Ascending aorta (tissue), 2 donors: Measurements from ENCODE around the gene ZNF423. TPM values are rescaled to one million over a fixed set of nuclear protein-coding genes. Genes with fewer than 3 reads are reported as not detected.
"Not testable (repeated sequence)": the region's sequence is repeated elsewhere in the genome, so short reads cannot be mapped to it uniquely, and the experiment has no call there.

Source experiments
- DNase-seq, 2 donors: peaks; one replicate each; pipeline ENCODE4 v3.0.0-alpha.2; 2019; ENCODE audit warnings: low spot score in 2 of 2
- H3K27ac ChIP-seq, 2 donors: fragments of 200-600 bp; sonication (generic); one replicate each; pipeline ENCODE4 v1.5.1; 2016 to 2017; ENCODE audit warnings: mild to moderate bottlenecking in 1 of 2
- H3K27me3 ChIP-seq: fragments of 200-600 bp; sonication (generic); one replicate; pipeline ENCODE4 v1.5.1; 2017
- H3K36me3 ChIP-seq, 2 donors: fragments of 200-600 bp; sonication (generic); one replicate each; pipeline ENCODE4 v1.5.1; 2016
- H3K4me1 ChIP-seq, 2 donors: fragments of 200-600 bp; sonication (generic); one replicate each; pipeline ENCODE4 v1.5.1; 2016 to 2017; ENCODE audit warnings: mild to moderate bottlenecking in 1 of 2
- H3K4me3 ChIP-seq, 2 donors: fragments of 200-600 bp; sonication (generic); one replicate each; pipeline ENCODE4 v1.5.1; 2016 to 2017; ENCODE audit warnings: mild to moderate bottlenecking in 1 of 2
- H3K9me3 ChIP-seq, 2 donors: fragments of 200-600 bp; sonication (generic); one replicate each; pipeline ENCODE4 v1.5.1; 2016
- CTCF ChIP-seq, 3 experiments: fragments of 200-600 bp in 2 of 3; fragments of 450-650 bp in 1 of 3; sonication (generic) in 2 of 3; IDR thresholded peaks; one replicate each; pipeline ENCODE4 v1.5.1; 2016 to 2019; ENCODE audit warnings: antibody characterized with exemption in 3 of 3, mild to moderate bottlenecking in 1 of 3, moderate library complexity in 1 of 3
- intact Hi-C: fragments of 100-400 bp; cut with DNase I; formaldehyde crosslinking; loops from one replicate; pipeline ENCODE4 v1.15.1; 2023
- total RNA-seq: library from RNA; depleted of rRNA; stranded (reverse); fragments of >200 nt; gene quantifications from one replicate; pipeline ENCODE4 v1.1.0, GENCODE V29; 2016

Gene ZNF423
- total RNA-seq, 1 donor from 2014 or later: 42.9 TPM

DNA sequence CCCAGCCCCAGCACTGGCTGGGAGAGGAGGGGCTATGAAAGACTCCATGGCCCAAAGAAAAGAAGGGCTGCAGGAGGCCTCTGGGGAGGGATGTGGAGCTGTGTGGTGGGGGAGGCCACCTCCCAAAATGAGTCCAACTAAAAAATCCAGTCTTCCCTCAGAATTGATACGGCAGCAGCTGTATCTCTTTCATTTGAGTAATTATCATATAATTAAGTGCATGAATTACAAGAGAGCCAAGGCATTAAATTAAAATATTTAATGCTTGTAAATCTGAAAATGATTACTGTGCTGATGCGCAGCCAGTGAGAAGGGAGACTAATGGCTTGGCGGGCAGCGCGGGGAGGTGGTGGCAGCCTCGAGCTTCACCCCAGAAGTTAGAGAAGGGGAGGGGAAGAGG lies 289.5 kb downstream of the ZNF423 start:
- H3K9me3 ChIP-seq: no peaks in the 10 kb centered on the region
- H3K27ac ChIP-seq: no peak overlapping the region
- no peak for TF ChIP-seq CTCF (IDR thresholded peaks at IDR 0.05)
- H3K27me3 ChIP-seq: no peaks in the 10 kb centered on the region
- no peaks in the 10 kb centered on the region for H3K4me1 ChIP-seq
- no peaks in the 10 kb centered on the region for H3K36me3 ChIP-seq
- intact Hi-C loops: no loop called here
- DNase-seq: no peak
- H3K4me3 ChIP-seq: no peak overlapping the region

DNA sequence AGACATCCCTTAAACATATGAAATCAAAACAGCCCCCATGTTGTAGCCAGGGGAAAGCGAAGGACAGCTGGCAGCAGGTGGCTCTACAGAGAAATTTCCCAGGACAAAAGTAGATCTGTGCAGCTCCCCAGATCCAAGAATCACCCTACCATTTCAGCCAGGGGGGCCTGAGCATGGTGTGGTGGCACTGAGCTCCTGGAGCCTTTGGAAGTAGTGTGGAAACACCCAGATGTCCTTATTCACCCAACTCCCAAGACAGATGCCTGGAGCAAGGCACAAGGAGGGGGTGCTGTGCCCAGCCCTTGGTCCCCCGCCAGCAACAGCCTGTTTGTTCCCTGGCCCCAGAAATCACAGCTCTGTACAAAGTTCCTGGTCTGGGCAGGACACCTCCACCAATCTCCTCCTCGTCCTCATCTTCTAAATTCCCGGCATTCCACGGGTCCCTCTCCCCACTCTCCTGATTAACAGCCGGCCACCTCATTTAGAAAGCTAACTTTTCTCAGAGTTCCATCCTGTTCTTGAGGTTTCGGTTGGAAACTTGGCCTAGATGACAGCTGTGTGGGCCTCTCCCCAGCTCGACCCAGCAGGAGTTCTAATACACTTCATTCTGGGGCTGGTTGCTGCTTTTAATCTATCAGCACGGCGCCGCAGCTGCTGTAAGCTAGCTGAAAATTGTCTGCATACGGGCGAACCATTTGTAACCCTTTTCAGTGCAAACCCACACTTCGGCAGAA lies 291.2 kb downstream of the ZNF423 start:
- H3K9me3 ChIP-seq: no peaks in the 10 kb centered on the region
- no peak overlapping the region for H3K4me3 ChIP-seq
- no peak for TF ChIP-seq CTCF (IDR thresholded peaks at IDR 0.05)
- no peaks in the 10 kb centered on the region for H3K27me3 ChIP-seq
- no peak for DNase-seq
- intact Hi-C loops: no loop called here
- H3K4me1 ChIP-seq: no peaks in the 10 kb centered on the region
- no peaks in the 10 kb centered on the region for H3K36me3 ChIP-seq
- H3K27ac ChIP-seq: no peak overlapping the region

- Histone ChIP-seq H3K36me3 (no peaks in the 10 kb centered on the region), H3K4me3 (no peak overlapping the region), H3K27me3 (no peaks in the 10 kb centered on the region), H3K4me1 (no peaks in the 10 kb centered on the region), H3K27ac (no peak overlapping the region), H3K9me3 (no peaks in the 10 kb centered on the region)
- intact Hi-C loops: no loop called here
- no peak for TF ChIP-seq CTCF (IDR thresholded peaks at IDR 0.05)
- DNase-seq: no peak
Measured at GRCh38 chr16:49563666-49564065, 292.2 kb downstream of the ZNF423 start.

- H3K27ac ChIP-seq, H3K4me1 ChIP-seq, H3K4me3 ChIP-seq, intact Hi-C loops, H3K27me3 ChIP-seq, DNase-seq, H3K9me3 ChIP-seq, H3K36me3 ChIP-seq: not testable (repeated sequence)
Measured at GRCh38 chr16:49562894-49563293, 293.0 kb downstream of the ZNF423 start.

DNA sequence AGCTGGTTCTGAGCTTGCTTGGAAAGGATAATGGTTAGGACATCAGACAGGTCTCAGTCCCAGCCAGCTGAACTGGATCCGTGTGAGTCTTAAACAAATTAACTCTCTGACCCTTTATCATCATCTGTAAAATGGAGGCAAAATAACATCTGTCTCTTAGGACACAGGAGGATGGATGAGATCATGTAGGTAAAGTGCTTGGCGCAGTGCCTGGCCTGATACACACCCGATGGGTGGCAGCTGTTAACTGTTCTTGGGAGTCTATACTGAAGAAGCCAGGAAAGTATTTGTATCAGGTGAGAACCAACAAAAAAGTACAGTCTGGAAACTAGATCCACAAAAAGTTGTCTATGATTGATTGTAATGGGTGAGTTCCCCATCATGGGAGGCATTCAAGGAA lies 293.7 kb downstream of the ZNF423 start:
- intact Hi-C loops: no loop called here
- no peak for DNase-seq
- Histone ChIP-seq H3K4me1 (no peaks in the 10 kb centered on the region), H3K4me3 (no peak overlapping the region), H3K27ac (no peak overlapping the region), H3K36me3 (no peaks in the 10 kb centered on the region), H3K9me3 (no peaks in the 10 kb centered on the region), H3K27me3 (no peaks in the 10 kb centered on the region)
- no peak for TF ChIP-seq CTCF (IDR thresholded peaks at IDR 0.05)

- intact Hi-C loops: no loop called here
- Histone ChIP-seq H3K27me3 (no peaks in the 10 kb centered on the region), H3K27ac (no peak overlapping the region), H3K9me3 (no peaks in the 10 kb centered on the region), H3K4me3 (no peak overlapping the region), H3K36me3 (no peaks in the 10 kb centered on the region), H3K4me1 (no peaks in the 10 kb centered on the region)
- no peak for TF ChIP-seq CTCF (IDR thresholded peaks at IDR 0.05)
- no peak for DNase-seq
Measured at GRCh38 chr16:49560004-49560830, 295.7 kb downstream of the ZNF423 start.
